Upper lobe of left lung (tissue), 6 donors: Measurements from ENCODE around the gene LRBA. TPM values are rescaled to one million over a fixed set of nuclear protein-coding genes. Genes with fewer than 3 reads are reported as not detected.

Source experiments
- ATAC-seq, 2 donors: fragments of 200-7000 bp; cut with Tn5 transposase; one replicate each; pipeline ENCODE4 v1.9.1; 2022; ENCODE audit warnings: mild to moderate bottlenecking in 2 of 2, moderate library complexity in 2 of 2; ENCODE audit not compliant: low FRiP score in 2 of 2
- DNase-seq, 2 donors: peaks; one replicate each; pipeline ENCODE4 v3.0.0-alpha.2; 2019 to 2020
- H3K27ac ChIP-seq, 4 donors: fragments of 200-600 bp; sonication (generic); one replicate each; pipeline ENCODE4 v1.5.1; 2016 to 2019
- H3K27me3 ChIP-seq, 4 donors: fragments of 200-600 bp; sonication (generic); one replicate each; pipeline ENCODE4 v1.5.1; 2017 to 2019
- H3K36me3 ChIP-seq, 4 donors: fragments of 200-600 bp; sonication (generic); one replicate each; pipeline ENCODE4 v1.5.1; 2016 to 2019
- H3K4me1 ChIP-seq, 4 donors: fragments of 200-600 bp; sonication (generic); one replicate each; pipeline ENCODE4 v1.5.1; 2018 to 2019
- H3K4me3 ChIP-seq, 4 donors: fragments of 200-600 bp; sonication (generic); one replicate each; pipeline ENCODE4 v1.5.1; 2017 to 2019; ENCODE audit warnings: mild to moderate bottlenecking in 2 of 4, moderate library complexity in 1 of 4
- H3K9me3 ChIP-seq, 4 donors: fragments of 200-600 bp; sonication (generic); one replicate each; pipeline ENCODE4 v1.5.1; 2018 to 2019
- EP300 ChIP-seq, 4 donors: sonication (generic); formaldehyde crosslinking; IDR thresholded peaks; one replicate each; pipeline ENCODE4 v1.5.1; 2017; ENCODE audit warnings: antibody characterized with exemption in 4 of 4, control low read depth in 2 of 4
- POLR2A ChIP-seq, 4 donors: fragments of 450-650 bp; IDR thresholded peaks; one replicate each; pipeline ENCODE4 v1.5.1; 2016 to 2017; ENCODE audit warnings: antibody characterized with exemption in 4 of 4, mild to moderate bottlenecking in 2 of 4
- POLR2AphosphoS5 ChIP-seq, 2 donors: sonication (generic); formaldehyde crosslinking; IDR thresholded peaks; one replicate each; pipeline ENCODE4 v1.5.1; 2017; ENCODE audit warnings: antibody characterized with exemption in 2 of 2
- WGBS, 2 donors: methylation state at CpG; one replicate each; pipeline ENCODE4 v1.1.5; 2017 to 2018; 5-methylcytosine and 5-hydroxymethylcytosine counted together
- total RNA-seq, 6 donors: library from RNA; depleted of rRNA in 4 of 6; stranded (reverse); fragments of >200 nt in 4 of 6; gene quantifications; one replicate each; pipeline versions ENCODE4 v1.1.0 to v1.2.1, GENCODE V29; 2016 to 2021
- TF ChIP-seq, protein P1 (sequence below), 6 experiments: fragments of 450-650 bp in 4 of 6; fragments of 200-600 bp in 2 of 6; sonication (generic) in 2 of 6; IDR thresholded peaks; one replicate each; pipeline ENCODE4 v1.5.1; 2016 to 2019; ENCODE audit warnings: antibody characterized with exemption in 6 of 6
- donor health status: DM: no; HTN: no; CAD: no; lungs with moderate emphysema.
- donor health status: DM: no; HTN: yes; CAD: no; lungs with severe emphysema.

The LRBA gene
- total RNA-seq, 6 donors from 2014 or later, result 34.7 to 139 (median 56.4) TPM

- Histone ChIP-seq H3K27ac (no peak overlapping the region), H3K36me3 (peaks cover 0 to 13% (median 8%) of the 10 kb centered on the region in 4 donors), H3K4me3 (no peak overlapping the region), H3K4me1 (no peaks in the 10 kb centered on the region), H3K27me3 (no peaks in the 10 kb centered on the region), H3K9me3 (no peaks in the 10 kb centered on the region)
- DNase-seq (no peak), ATAC-seq (no peak)
- no peak for TF ChIP-seq EP300 (IDR thresholded peaks at IDR 0.05)
- TF ChIP-seq POLR2A (IDR thresholded peaks at IDR 0.05), result no peak
- TF ChIP-seq, protein P1, sequence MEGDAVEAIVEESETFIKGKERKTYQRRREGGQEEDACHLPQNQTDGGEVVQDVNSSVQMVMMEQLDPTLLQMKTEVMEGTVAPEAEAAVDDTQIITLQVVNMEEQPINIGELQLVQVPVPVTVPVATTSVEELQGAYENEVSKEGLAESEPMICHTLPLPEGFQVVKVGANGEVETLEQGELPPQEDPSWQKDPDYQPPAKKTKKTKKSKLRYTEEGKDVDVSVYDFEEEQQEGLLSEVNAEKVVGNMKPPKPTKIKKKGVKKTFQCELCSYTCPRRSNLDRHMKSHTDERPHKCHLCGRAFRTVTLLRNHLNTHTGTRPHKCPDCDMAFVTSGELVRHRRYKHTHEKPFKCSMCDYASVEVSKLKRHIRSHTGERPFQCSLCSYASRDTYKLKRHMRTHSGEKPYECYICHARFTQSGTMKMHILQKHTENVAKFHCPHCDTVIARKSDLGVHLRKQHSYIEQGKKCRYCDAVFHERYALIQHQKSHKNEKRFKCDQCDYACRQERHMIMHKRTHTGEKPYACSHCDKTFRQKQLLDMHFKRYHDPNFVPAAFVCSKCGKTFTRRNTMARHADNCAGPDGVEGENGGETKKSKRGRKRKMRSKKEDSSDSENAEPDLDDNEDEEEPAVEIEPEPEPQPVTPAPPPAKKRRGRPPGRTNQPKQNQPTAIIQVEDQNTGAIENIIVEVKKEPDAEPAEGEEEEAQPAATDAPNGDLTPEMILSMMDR (IDR thresholded peaks at IDR 0.05), result no peak
- no peak for TF ChIP-seq POLR2AphosphoS5 (IDR thresholded peaks at IDR 0.05)
- 94 to 95% methylated on average over 7 of the region's 7 CpGs for WGBS, 2 donors
Observed at GRCh38 chr4:150581056-150581605, 434.0 kb downstream of the LRBA start.

DNA sequence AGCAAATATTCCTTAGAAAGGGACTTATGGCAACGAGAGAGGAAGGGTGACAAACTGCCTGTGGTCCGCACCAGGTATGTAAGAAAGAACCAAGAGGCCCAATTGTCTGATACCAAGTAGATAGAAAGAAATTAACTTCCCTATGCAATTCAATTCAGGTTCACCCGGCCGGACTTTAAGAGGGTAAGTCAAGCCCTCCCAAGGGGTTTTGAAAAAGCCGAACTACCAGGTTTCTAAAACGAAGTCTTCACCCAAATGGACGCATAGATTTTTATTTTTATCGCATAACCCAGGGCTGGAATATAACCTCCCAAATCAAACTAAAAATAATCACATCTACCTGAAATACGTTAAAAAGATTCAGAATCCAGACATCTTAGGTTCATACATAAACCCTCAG is 434.8 kb downstream of the LRBA start:
- no peaks in the 10 kb centered on the region for H3K9me3 ChIP-seq
- no peak for TF ChIP-seq POLR2AphosphoS5 (IDR thresholded peaks at IDR 0.05)
- TF ChIP-seq, protein P1 (IDR thresholded peaks at IDR 0.05), result no peak
- no peak for TF ChIP-seq POLR2A (IDR thresholded peaks at IDR 0.05)
- TF ChIP-seq EP300 (IDR thresholded peaks at IDR 0.05), result no peak
- ATAC-seq (no peak), DNase-seq (no peak)
- H3K27ac ChIP-seq, result no peak overlapping the region
- no peaks in the 10 kb centered on the region for H3K27me3 ChIP-seq
- 92 to 94% methylated on average over 9 of the region's 9 CpGs for WGBS, 2 donors
- H3K4me1 ChIP-seq, result no peaks in the 10 kb centered on the region
- H3K36me3 ChIP-seq, result peaks cover 0 to 13% (median 8%) of the 10 kb centered on the region in 4 donors
- H3K4me3 ChIP-seq, result peak overlapping the region in 2 of 4 donors; percentile 32 to 50

DNA sequence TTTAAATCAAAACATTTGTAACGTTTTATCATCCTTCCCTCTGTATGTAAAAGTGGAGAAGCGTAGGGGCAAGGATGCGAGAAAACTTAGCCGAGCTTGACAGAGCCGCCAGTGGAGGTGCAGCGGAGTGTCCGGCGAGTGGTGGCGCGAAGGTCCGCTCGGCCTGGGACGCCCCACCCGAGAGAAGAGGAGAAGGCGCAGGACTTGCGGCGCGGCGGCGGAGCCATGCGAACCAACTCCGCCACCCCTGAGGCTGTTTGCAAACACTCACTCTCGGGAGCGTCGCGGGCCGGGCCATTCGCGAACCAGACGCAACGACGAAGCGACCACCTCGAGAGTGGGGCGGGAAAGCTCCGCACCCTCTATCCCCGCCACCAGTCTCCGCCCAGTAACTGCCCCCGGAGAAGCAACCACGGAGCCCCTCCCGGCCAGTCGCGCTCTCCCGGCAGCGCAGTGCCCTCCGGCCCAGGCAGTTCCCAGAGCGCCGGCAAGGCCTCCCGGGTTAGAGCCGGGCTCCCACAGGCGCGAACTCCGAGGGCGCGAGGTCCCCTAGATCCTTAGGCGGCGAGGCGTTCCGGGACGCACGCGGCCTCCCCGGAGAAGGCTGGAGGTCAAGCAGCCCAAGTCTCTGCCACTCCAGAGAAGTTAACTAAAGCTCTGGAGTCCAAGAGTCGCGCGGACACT is 435.4 kb downstream of the LRBA start:
- no peaks in the 10 kb centered on the region for H3K27me3 ChIP-seq
- H3K9me3 ChIP-seq, result no peaks in the 10 kb centered on the region
- WGBS, 2 donors, result 71 to 78% methylated on average over 35 to 66 of the region's 66 CpGs
- H3K4me3 ChIP-seq, result peak overlapping the region in 3 of 4 donors; percentile 32 to 50 (median 41)
- no peak for TF ChIP-seq POLR2AphosphoS5 (IDR thresholded peaks at IDR 0.05)
- TF ChIP-seq POLR2A (IDR thresholded peaks at IDR 0.05), result no peak
- TF ChIP-seq, protein P1 (IDR thresholded peaks at IDR 0.05), result no peak
- TF ChIP-seq EP300 (IDR thresholded peaks at IDR 0.05), result no peak
- ATAC-seq, result peak; percentile 57 to 59
- peaks cover 0 to 13% (median 8%) of the 10 kb centered on the region in 4 donors for H3K36me3 ChIP-seq
- DNase-seq, result peak in 1 of 2 donors; percentile 82
- H3K4me1 ChIP-seq, result no peaks in the 10 kb centered on the region
- peak overlapping the region in 1 of 4 donors; percentile 14 for H3K27ac ChIP-seq

GRCh38 chr4:150578745-150579501 is 436.2 kb downstream of the LRBA start:
- no peaks in the 10 kb centered on the region for H3K4me1 ChIP-seq
- DNase-seq, result no peak
- H3K27ac ChIP-seq, result no peak overlapping the region
- no peaks in the 10 kb centered on the region for H3K27me3 ChIP-seq
- peaks cover 0 to 13% (median 8%) of the 10 kb centered on the region in 4 donors for H3K36me3 ChIP-seq
- TF ChIP-seq POLR2AphosphoS5 (IDR thresholded peaks at IDR 0.05), result no peak
- TF ChIP-seq, protein P1 (IDR thresholded peaks at IDR 0.05), result no peak
- no peak for TF ChIP-seq POLR2A (IDR thresholded peaks at IDR 0.05)
- no peak for TF ChIP-seq EP300 (IDR thresholded peaks at IDR 0.05)
- H3K4me3 ChIP-seq, result peak overlapping the region in 3 of 4 donors; percentile 32 to 50 (median 41)
- peak in 1 of 2 donors; percentile 20 for ATAC-seq
- 74 to 80% methylated on average over 12 of the region's 12 CpGs for WGBS, 2 donors
- no peaks in the 10 kb centered on the region for H3K9me3 ChIP-seq
